Calu3 (cell line): ENCODE results near the gene NETO2. TPM values are rescaled to one million over a fixed set of nuclear protein-coding genes. Genes with fewer than 3 reads are reported as not detected.
"Not testable (repeated sequence)": the region's sequence is repeated elsewhere in the genome, so short reads cannot be mapped to it uniquely, and the experiment has no call there.

Source experiments
- BruUV-seq: library from RNA; stranded (reverse); fragments of 400-500 nt; replicated peaks from 2 replicates; lab custom pipeline; 2021; lab: Mats Ljungman, UMichigan
- CTCF ChIA-PET: fragments of 300-600 bp; sonication (Branson Sonifier 250); formaldehyde crosslinking; loops from one replicate; lab custom pipeline; 2022; ENCODE audit warnings: antibody characterized with exemption; lab: Charles Lee
- DNase-seq: peaks from one replicate; pipeline ENCODE4 v3.0.0; 2022
- H3K27ac Mint-ChIP-seq: one replicate; pipeline ENCODE4 v1.8.0; 2022; ENCODE audit warnings: mixed read lengths; ENCODE audit not compliant: unreplicated experiment
- H3K27me3 Mint-ChIP-seq: one replicate; pipeline ENCODE4 v1.8.0; 2022; ENCODE audit warnings: mixed read lengths; ENCODE audit not compliant: unreplicated experiment
- H3K36me3 Mint-ChIP-seq: one replicate; pipeline ENCODE4 v1.8.0; 2022; ENCODE audit warnings: mild to moderate bottlenecking, moderate library complexity, mixed read lengths; ENCODE audit not compliant: insufficient read depth, unreplicated experiment
- H3K4me1 Mint-ChIP-seq: one replicate; pipeline ENCODE4 v1.8.0; 2022; ENCODE audit warnings: mild to moderate bottlenecking, low read depth, mixed read lengths; ENCODE audit not compliant: unreplicated experiment
- H3K4me3 Mint-ChIP-seq: one replicate; pipeline ENCODE4 v1.8.0; 2022; ENCODE audit warnings: mild to moderate bottlenecking, low read depth, moderate library complexity, mixed read lengths; ENCODE audit not compliant: unreplicated experiment
- H3K9me3 Mint-ChIP-seq: one replicate; pipeline ENCODE4 v1.8.0; 2022; ENCODE audit warnings: low read depth, mixed read lengths; ENCODE audit not compliant: unreplicated experiment
- intact Hi-C: fragments of 100-400 bp; cut with micrococcal nuclease; formaldehyde crosslinking; loops from one replicate; pipeline ENCODE4 v1.10.0; 2022; ENCODE audit not compliant: unreplicated experiment
- total RNA-seq: library from RNA; stranded (reverse); gene quantifications from 2 replicates; pipeline ENCODE4 v1.2.3, GENCODE V29; 2022
- TF ChIP-seq, protein P1 (sequence below): fragments of 200-600 bp; IDR thresholded peaks from one replicate; pipeline ENCODE4 v1.8.0; 2022; ENCODE audit warnings: antibody characterized with exemption; ENCODE audit not compliant: unreplicated experiment

Gene NETO2
- total RNA-seq, 1 experiment from 2014 or later, result 83.5 TPM

DNA sequence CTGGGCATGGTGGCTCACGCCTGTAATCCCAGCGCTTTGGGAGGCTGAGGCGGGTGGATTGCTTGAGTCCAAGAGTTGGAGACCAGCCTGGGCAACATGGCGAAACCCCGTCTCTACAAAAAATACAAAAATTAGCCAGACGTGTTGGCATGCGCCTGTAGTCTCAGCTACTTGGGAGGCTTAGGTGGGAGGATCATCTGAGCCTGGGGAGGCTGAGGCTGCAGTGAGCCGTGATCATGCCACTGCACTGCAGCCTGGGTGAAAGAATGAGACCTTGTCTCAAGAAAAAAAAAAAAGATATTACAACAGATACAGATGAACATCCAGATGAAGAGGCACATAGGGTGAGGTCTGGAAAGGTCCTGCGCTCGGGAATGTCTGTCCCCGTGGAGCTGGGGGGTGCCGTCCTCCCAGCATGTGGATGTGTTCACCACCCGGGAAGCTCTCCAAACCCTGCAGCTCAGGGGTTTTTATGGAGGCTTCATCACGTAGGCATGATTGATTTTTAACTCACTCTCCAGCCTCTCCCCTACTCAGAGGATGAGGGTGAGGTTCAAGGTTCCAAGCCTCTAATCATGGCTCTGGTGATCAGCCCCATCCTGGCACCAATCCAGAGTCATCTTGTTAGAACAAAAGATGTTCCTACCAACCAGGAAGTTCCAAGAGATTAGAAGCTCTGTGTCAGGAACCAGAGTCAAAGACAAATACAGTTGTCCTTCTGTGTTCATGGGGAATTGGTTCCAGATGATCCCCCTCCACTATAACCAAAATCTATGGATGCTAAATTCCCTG, 85.3 kb downstream of the NETO2 start:
- no TSS peak for BruUV-seq
- TF ChIP-seq, protein P1, sequence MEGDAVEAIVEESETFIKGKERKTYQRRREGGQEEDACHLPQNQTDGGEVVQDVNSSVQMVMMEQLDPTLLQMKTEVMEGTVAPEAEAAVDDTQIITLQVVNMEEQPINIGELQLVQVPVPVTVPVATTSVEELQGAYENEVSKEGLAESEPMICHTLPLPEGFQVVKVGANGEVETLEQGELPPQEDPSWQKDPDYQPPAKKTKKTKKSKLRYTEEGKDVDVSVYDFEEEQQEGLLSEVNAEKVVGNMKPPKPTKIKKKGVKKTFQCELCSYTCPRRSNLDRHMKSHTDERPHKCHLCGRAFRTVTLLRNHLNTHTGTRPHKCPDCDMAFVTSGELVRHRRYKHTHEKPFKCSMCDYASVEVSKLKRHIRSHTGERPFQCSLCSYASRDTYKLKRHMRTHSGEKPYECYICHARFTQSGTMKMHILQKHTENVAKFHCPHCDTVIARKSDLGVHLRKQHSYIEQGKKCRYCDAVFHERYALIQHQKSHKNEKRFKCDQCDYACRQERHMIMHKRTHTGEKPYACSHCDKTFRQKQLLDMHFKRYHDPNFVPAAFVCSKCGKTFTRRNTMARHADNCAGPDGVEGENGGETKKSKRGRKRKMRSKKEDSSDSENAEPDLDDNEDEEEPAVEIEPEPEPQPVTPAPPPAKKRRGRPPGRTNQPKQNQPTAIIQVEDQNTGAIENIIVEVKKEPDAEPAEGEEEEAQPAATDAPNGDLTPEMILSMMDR, result no peak
- intact Hi-C loops, result no loop called here
- Mint-ChIP-seq H3K9me3 (no peaks in the 10 kb centered on the region), H3K36me3 (no peaks in the 10 kb centered on the region), H3K4me3 (no peak overlapping the region), H3K27ac (no peak overlapping the region), H3K4me1 (no peaks in the 10 kb centered on the region), H3K27me3 (peaks cover 13% of the 10 kb centered on the region)
- CTCF ChIA-PET, result interaction anchor here (0.6 to 1.5 kb wide), 2 partner anchors 21 to 28 kb away, joined by 3 to 4 read pairs; no protein-coding TSS in a partner anchor
- no peak for DNase-seq

DNA sequence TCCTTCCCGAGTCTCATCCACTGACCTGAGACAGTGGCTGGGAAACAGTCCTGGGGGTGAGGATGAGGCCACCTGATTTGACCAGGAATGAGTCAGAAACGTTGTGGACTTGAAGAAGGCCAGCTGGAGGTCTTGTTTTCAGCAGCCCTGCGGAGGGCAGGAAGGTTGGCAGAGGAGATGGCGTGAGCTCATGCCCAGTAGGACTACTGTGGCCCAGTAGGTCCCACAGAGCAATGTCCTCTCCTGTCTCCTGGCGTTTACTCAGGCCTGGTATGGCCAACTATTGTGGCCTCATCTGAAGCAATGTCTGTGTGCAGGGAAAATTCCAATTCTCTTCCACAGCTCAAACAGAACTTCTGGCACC, 86.1 kb downstream of the NETO2 start:
- no peak for DNase-seq
- BruUV-seq, result no TSS peak
- Mint-ChIP-seq H3K9me3 (no peaks in the 10 kb centered on the region), H3K27me3 (peaks cover 12% of the 10 kb centered on the region), H3K4me1 (no peaks in the 10 kb centered on the region), H3K36me3 (no peaks in the 10 kb centered on the region), H3K27ac (no peak overlapping the region), H3K4me3 (no peak overlapping the region)
- TF ChIP-seq, protein P1, result no peak
- CTCF ChIA-PET, result no interaction called here
- intact Hi-C loops, result no loop called here

DNA sequence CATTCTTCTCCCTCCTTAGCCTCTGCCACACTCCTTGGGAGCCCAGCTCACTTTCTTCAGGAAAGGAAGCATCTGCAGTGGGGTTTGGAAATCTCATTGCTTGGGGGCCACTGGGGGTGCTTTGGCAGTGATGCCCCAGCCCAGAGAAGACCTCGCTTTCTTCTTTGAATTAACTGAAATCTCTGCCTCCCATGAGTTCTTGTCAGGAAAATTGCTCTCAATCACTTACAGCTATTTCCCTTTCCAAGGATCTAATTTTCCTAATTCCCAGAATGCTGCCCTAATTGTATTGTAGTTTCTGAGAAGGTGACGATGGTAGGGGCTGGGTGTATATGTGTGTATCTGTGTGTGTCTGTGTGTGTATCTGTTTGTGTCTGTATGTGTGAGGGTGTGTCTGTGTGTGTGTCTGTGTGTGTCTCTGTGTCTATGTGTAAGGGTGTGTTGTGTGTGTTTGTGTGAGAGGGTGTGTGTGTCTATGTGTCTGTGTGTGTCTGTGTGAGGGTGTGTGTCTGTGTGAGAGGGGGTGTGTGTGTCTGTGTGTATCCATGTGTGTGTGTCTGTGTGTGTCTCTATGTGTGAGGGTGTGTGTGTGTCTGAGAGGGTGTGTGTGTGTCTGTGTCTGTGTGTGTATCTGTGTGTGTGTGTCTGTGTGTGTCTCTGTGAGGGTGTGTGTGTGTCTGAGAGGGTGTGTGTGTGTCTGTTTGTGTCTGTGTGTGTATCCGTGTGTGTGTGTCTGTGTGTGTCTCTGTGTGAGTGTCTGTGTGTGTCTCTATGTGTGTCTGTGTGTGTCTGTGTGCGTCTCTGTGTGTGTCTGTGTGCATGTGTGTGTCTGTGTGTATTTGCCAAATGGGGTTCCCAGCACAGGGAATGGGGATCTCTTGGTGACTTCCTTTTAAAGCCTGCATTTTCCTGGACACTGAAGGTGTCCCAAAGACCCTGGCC, 86.8 kb downstream of the NETO2 start:
- no peaks in the 10 kb centered on the region for H3K9me3 Mint-ChIP-seq
- intact Hi-C loops, result no loop called here
- H3K4me3 Mint-ChIP-seq, result no peak overlapping the region
- H3K27ac Mint-ChIP-seq, result no peak overlapping the region
- H3K4me1 Mint-ChIP-seq, result no peaks in the 10 kb centered on the region
- no TSS peak for BruUV-seq
- peaks cover 5% of the 10 kb centered on the region for H3K27me3 Mint-ChIP-seq
- CTCF ChIA-PET, result no interaction called here
- TF ChIP-seq, protein P1, result no peak
- H3K36me3 Mint-ChIP-seq, result no peaks in the 10 kb centered on the region
- no peak for DNase-seq

DNA sequence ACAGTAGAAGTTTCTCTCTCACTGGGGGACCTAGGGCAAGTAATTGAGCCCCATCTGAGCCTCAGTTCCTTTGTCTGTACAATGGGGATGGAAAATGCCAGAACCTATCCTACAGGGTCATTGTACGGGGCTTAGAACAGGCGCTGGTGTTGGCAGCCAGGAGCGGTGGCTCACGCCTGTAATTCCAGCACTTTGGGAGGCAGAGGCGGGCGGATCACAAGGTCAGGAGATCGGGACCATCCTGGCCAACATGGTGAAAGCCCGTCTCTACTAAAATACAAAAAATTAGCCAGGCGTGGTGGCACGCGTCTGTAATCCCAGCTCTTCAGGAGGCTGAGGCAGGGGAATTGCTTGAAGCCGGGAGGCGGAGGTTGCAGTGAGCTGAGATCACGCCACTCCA, 87.7 kb downstream of the NETO2 start:
- CTCF ChIA-PET, H3K27ac Mint-ChIP-seq, H3K36me3 Mint-ChIP-seq, H3K9me3 Mint-ChIP-seq, H3K27me3 Mint-ChIP-seq, DNase-seq, H3K4me3 Mint-ChIP-seq, BruUV-seq, H3K4me1 Mint-ChIP-seq, intact Hi-C loops: not testable (repeated sequence)
